ENCODE measurements around the gene TOMM34. TPM values are rescaled to one million over a fixed set of nuclear protein-coding genes. Genes with fewer than 3 reads are reported as not detected.

TOMM34 gene
- total RNA-seq, 1 donor from 2014 or later: 16.2 TPM

GRCh38 chr20:44897133-44897532, 63.1 kb downstream of the TOMM34 start:
- Histone ChIP-seq H3K4me3 (no peak overlapping the region), H3K4me1 (peaks cover 88% of the 10 kb centered on the region), H3K27ac (no peak overlapping the region), H3K27me3 (no peaks in the 10 kb centered on the region), H3K36me3 (peaks cover 0 to 7% of the 10 kb centered on the region in 2 donors), H3K9me3 (no peaks in the 10 kb centered on the region)
- TF ChIP-seq, protein P1, sequence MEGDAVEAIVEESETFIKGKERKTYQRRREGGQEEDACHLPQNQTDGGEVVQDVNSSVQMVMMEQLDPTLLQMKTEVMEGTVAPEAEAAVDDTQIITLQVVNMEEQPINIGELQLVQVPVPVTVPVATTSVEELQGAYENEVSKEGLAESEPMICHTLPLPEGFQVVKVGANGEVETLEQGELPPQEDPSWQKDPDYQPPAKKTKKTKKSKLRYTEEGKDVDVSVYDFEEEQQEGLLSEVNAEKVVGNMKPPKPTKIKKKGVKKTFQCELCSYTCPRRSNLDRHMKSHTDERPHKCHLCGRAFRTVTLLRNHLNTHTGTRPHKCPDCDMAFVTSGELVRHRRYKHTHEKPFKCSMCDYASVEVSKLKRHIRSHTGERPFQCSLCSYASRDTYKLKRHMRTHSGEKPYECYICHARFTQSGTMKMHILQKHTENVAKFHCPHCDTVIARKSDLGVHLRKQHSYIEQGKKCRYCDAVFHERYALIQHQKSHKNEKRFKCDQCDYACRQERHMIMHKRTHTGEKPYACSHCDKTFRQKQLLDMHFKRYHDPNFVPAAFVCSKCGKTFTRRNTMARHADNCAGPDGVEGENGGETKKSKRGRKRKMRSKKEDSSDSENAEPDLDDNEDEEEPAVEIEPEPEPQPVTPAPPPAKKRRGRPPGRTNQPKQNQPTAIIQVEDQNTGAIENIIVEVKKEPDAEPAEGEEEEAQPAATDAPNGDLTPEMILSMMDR (IDR thresholded peaks at IDR 0.05): no peak
- TF ChIP-seq POLR2A (IDR thresholded peaks at IDR 0.05) (no peak), POLR2AphosphoS5 (IDR thresholded peaks at IDR 0.05; ENCODE audit: insufficient read depth in 1 of 2, low read depth in 1 of 2) (no peak)
- intact Hi-C loops (cut with DNase I): no loop called here
- no peak for DNase-seq (ENCODE audit: extremely low spot score in 2 of 2)

DNA sequence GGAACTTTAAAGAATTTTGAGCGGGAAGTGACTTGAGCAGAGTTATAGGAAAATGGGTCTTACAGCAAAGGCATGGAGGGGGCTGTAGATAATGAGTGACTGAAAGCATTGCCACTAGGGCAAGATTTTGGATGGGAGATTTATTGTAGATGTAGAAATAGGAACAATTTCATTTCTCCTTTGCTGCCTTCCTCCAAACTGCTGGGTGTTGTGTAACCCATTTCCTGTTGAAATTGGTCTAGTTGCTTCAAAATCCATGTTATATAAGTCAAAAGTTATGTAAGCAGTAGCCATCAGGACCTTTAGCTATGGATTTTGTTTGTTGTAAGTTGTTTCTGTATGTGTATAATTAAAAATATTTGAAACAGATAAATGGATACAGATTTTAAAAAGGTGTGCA, 63.6 kb downstream of the TOMM34 start:
- TF ChIP-seq, protein P1 (IDR thresholded peaks at IDR 0.05): no peak
- no peak for TF ChIP-seq POLR2A (IDR thresholded peaks at IDR 0.05)
- no peak for TF ChIP-seq POLR2AphosphoS5 (IDR thresholded peaks at IDR 0.05; ENCODE audit: insufficient read depth in 1 of 2, low read depth in 1 of 2)
- no peaks in the 10 kb centered on the region for H3K27me3 ChIP-seq
- no peak overlapping the region for H3K4me3 ChIP-seq
- H3K27ac ChIP-seq: no peak overlapping the region
- H3K36me3 ChIP-seq: peaks cover 0 to 2% of the 10 kb centered on the region in 2 donors
- no peak for DNase-seq (ENCODE audit: extremely low spot score in 2 of 2)
- H3K4me1 ChIP-seq: peaks cover 93% of the 10 kb centered on the region
- H3K9me3 ChIP-seq: no peaks in the 10 kb centered on the region
- intact Hi-C loops (cut with DNase I): no loop called here

DNA sequence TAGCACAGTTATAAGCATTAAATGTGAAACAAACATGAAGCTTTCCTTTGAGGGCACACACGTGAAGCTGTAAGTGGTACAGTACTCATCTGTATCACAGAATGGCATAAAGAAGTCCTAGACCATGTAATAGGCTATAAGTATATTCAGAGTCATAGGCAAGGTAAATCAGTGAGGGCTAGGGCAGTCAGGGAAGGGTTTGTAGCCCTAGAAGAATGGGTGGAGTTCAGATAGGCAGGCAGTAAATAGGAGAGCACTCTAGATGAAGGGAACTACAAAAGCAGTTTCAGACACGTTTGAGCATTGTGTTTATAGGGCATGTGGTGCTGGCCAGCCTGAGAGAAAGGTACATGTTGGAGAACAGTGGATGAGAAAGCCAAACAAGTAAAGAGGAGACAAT, 65.2 kb downstream of the TOMM34 start:
- Histone ChIP-seq H3K27ac (no peak overlapping the region), H3K27me3 (no peaks in the 10 kb centered on the region), H3K9me3 (no peaks in the 10 kb centered on the region), H3K36me3 (no peaks in the 10 kb centered on the region), H3K4me1 (peaks cover 98% of the 10 kb centered on the region), H3K4me3 (no peak overlapping the region)
- TF ChIP-seq POLR2AphosphoS5 (IDR thresholded peaks at IDR 0.05; ENCODE audit: insufficient read depth in 1 of 2, low read depth in 1 of 2) (no peak), POLR2A (IDR thresholded peaks at IDR 0.05) (no peak)
- TF ChIP-seq, protein P1 (IDR thresholded peaks at IDR 0.05): no peak
- intact Hi-C loops (cut with DNase I): no loop called here
- DNase-seq (ENCODE audit: extremely low spot score in 2 of 2): no peak

Small RNA genes lying within 50 kb of the gene (small RNA-seq; reads per million reads assigned to genes)
- gene RF00019: not detected

Other genes starting within 250 kb of the TOMM34 start
- gene CCN5, start 245.0 kb downstream of the TOMM34 start, total RNA-seq: 134 TPM
- 1.5 TPM for gene KCNK15, start 214.5 kb downstream of the TOMM34 start, total RNA-seq
- 6.4 TPM for gene RIMS4, start 149.9 kb downstream of the TOMM34 start, total RNA-seq
- gene YWHAB, start 74.7 kb downstream of the TOMM34 start, total RNA-seq: 87.4 TPM
- gene PABPC1L, start 50.3 kb downstream of the TOMM34 start, total RNA-seq: 19.6 TPM
- gene STK4, start 6.1 kb upstream of the TOMM34 start, total RNA-seq: 25.8 TPM
- not detected for gene KCNS1, start 140.7 kb upstream of the TOMM34 start, total RNA-seq
- 6.1 TPM for gene WFDC5, start 154.8 kb upstream of the TOMM34 start, total RNA-seq
- 4.4 TPM for gene WFDC12, start 164.1 kb upstream of the TOMM34 start, total RNA-seq
- 234 TPM for gene PI3, start 214.5 kb upstream of the TOMM34 start, total RNA-seq
- not detected for gene SEMG1, start 246.6 kb upstream of the TOMM34 start, total RNA-seq